ENCODE results near the gene SGTB.

Gene SGTB, protein sequence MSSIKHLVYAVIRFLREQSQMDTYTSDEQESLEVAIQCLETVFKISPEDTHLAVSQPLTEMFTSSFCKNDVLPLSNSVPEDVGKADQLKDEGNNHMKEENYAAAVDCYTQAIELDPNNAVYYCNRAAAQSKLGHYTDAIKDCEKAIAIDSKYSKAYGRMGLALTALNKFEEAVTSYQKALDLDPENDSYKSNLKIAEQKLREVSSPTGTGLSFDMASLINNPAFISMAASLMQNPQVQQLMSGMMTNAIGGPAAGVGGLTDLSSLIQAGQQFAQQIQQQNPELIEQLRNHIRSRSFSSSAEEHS

DNA sequence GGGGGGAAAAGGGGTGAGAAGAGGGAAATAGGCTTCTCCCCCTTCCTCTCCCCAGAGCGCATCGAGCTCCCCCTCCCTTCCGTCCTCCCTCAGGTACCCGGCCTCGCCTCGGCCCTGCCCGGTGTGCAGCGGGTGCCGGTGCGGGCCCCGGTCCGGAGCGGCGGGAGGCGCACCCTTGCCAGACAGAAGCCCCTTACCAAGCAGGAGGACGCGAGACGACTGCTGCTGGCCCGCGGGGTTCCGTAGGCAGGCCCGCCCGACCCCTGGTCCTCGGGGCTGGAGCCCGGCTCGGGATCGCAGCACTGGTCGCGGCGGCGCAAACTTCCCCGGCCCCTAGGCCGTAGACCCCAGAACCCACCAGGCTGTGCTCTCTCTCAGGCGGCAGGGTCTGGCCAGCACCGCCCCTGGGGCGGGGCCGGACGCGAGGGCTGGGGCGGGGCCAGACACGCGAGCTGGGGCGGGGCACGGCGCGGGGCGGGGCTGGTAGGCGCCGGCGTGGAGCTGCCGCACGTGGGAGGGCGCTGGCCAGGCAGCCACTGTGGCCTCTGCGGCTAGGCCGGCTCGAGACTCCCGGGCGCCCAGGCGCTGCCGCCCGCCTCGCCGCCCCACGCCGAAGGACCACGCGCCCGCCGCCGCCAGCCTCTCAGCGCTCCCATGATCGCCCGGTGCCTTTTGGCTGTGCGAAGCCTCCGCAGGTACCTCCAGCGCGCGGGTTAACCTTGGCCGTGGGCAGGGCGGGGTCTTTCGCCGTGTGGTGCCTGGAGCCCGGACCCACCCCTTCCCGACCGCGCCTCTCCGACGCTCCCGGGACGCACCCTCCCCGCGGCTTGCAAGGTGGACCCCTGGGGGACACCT lies at the start of gene SGTB, which contains the start of gene NLN:
TSS of gene SGTB (minus strand) at position 390 of the 855 bp plus-strand sequence. CDS start 1,302 bp downstream, outside the sequence.
TSS of gene NLN (plus strand) at position 486 of the 855 bp plus-strand sequence. CDS start at position 655, 169 bp downstream.
- TF ChIP-seq ZNF274 (IDR thresholded peaks at IDR 0.05; ENCODE audit: low read depth, low read length), result no peak
- peak within 1 kb of the TSS; percentile 97 for H3K4me3 ChIP-seq (ENCODE audit: low read length)

GRCh38 chr5:65771266-65771665 lies 49.4 kb upstream of the SGTB start:
- H3K4me3 ChIP-seq (ENCODE audit: low read length), result no peak overlapping the region
- TF ChIP-seq ZNF274 (IDR thresholded peaks at IDR 0.05; ENCODE audit: low read depth, low read length), result no peak

DNA sequence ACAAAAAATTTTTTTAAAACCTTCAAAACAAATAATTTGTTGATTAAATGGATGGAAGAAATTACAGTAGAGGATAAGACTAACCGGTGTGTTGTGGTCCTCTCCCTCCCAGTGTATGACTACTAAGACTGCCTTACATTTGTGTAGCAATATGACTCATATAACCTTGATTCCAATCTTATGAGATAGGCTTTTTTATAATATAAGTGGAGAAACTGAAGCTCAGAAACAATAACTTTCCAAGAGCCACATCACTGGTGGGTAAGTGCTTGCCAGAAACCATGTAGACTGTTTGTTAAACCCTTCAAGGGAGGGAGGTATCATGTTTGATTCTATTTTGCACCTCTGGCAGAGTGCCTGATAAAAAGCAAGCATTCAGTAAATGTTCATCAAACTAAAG lies 47.6 kb upstream of the SGTB start:
- no peak for TF ChIP-seq ZNF274 (IDR thresholded peaks at IDR 0.05; ENCODE audit: low read depth, low read length)
- no peak overlapping the region for H3K4me3 ChIP-seq (ENCODE audit: low read length)

GRCh38 chr5:65768723-65769346 lies 46.9 kb upstream of the SGTB start:
- no peak for TF ChIP-seq ZNF274 (IDR thresholded peaks at IDR 0.05; ENCODE audit: low read depth, low read length)
- H3K4me3 ChIP-seq (ENCODE audit: low read length), result no peak overlapping the region

GRCh38 chr5:65767565-65767964 lies 45.7 kb upstream of the SGTB start:
- no peak overlapping the region for H3K4me3 ChIP-seq (ENCODE audit: low read length)
- no peak for TF ChIP-seq ZNF274 (IDR thresholded peaks at IDR 0.05; ENCODE audit: low read depth, low read length)

GRCh38 chr5:65766781-65767180 lies 44.9 kb upstream of the SGTB start:
- no peak overlapping the region for H3K4me3 ChIP-seq (ENCODE audit: low read length)
- TF ChIP-seq ZNF274 (IDR thresholded peaks at IDR 0.05; ENCODE audit: low read depth, low read length), result no peak

DNA sequence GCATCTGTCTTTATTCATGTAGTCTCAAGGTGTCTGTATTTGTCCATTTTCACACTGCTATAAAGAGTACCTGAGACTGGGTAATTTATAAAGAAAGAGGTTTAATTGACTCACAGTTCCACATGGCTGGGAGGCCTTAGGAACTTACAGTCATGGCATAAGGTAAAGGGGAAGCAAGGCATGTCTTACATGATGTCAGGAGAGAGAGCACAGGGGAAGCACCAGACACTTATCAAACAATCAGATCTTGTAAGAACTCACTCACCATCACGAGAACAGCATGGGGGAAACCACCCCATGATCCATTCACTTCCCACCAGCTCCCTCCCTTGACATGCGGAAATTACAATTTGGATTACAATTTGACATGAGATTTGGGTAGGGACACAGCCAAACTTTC lies 44.3 kb upstream of the SGTB start:
- no peak for TF ChIP-seq ZNF274 (IDR thresholded peaks at IDR 0.05; ENCODE audit: low read depth, low read length)
- no peak overlapping the region for H3K4me3 ChIP-seq (ENCODE audit: low read length)

DNA sequence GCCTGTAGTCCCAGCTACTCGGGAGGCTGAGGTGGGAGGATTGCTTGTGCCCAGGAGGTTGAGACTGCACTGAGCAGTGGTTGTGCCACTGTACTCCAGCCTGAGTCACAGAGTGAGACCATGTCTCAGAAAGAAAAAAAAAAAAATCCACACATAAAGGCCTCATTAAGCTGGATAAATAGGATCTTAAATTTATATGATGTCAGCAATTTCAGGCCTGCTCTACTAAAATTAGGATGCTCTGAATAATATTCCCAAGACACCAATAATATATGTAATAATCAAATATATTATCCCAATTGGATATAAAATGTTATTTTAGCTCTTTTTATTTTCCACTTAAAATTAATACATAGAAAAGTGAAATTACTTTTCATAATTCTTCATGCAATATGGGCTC lies 43.7 kb upstream of the SGTB start:
- no peak for TF ChIP-seq ZNF274 (IDR thresholded peaks at IDR 0.05; ENCODE audit: low read depth, low read length)
- no peak overlapping the region for H3K4me3 ChIP-seq (ENCODE audit: low read length)

- TF ChIP-seq ZNF274 (IDR thresholded peaks at IDR 0.05; ENCODE audit: low read depth, low read length), result no peak
- no peak overlapping the region for H3K4me3 ChIP-seq (ENCODE audit: low read length)
These were observed 40.3 kb upstream of the SGTB start for GRCh38 chr5:65762234-65762633.

GRCh38 chr5:65760504-65761275 lies 38.8 kb upstream of the SGTB start:
- H3K4me3 ChIP-seq (ENCODE audit: low read length), result no peak overlapping the region
- TF ChIP-seq ZNF274 (IDR thresholded peaks at IDR 0.05; ENCODE audit: low read depth, low read length), result no peak

DNA sequence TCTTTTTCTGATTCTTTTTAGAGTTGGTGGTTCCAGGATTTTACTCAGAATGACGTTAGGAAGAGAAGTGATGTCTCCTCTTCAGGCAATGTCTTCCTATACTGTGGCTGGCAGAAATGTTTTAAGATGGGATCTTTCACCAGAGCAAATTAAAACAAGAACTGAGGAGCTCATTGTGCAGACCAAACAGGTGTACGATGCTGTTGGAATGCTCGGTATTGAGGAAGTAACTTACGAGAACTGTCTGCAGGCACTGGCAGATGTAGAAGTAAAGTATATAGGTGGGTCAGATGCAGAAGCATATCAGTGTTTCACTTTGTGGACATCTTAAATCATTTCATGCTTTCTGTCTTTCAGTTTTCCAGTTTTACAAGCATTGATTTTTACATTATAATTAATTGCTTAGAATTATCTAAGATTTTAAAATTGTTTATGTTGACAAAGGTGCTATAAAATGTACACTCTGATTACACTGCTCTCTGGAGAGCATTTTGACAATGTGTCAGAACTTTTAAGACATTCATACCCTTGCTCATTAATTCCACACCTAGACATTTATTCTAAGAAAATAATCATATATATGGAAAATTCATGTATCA lies 36.7 kb upstream of the SGTB start:
- H3K4me3 ChIP-seq (ENCODE audit: low read length), result no peak overlapping the region
- no peak for TF ChIP-seq ZNF274 (IDR thresholded peaks at IDR 0.05; ENCODE audit: low read depth, low read length)

- H3K4me3 ChIP-seq (ENCODE audit: low read length), result no peak overlapping the region
- TF ChIP-seq ZNF274 (IDR thresholded peaks at IDR 0.05; ENCODE audit: low read depth, low read length), result no peak
These were observed 31.3 kb upstream of the SGTB start for GRCh38 chr5:65753189-65753588.

- no peak for TF ChIP-seq ZNF274 (IDR thresholded peaks at IDR 0.05; ENCODE audit: low read depth, low read length)
- H3K4me3 ChIP-seq (ENCODE audit: low read length), result no peak overlapping the region
These were observed 29.0 kb upstream of the SGTB start for GRCh38 chr5:65750938-65751337.

Data from GM08714 (cell line).